Cortex of kidney (tissue), 1 donor: ENCODE measurements around the gene PACRG.

Experiments used
- DNase-seq: peaks from one replicate; lab custom pipeline; 2025; lab: John Stamatoyannopoulos, UW

The PACRG gene

DNA sequence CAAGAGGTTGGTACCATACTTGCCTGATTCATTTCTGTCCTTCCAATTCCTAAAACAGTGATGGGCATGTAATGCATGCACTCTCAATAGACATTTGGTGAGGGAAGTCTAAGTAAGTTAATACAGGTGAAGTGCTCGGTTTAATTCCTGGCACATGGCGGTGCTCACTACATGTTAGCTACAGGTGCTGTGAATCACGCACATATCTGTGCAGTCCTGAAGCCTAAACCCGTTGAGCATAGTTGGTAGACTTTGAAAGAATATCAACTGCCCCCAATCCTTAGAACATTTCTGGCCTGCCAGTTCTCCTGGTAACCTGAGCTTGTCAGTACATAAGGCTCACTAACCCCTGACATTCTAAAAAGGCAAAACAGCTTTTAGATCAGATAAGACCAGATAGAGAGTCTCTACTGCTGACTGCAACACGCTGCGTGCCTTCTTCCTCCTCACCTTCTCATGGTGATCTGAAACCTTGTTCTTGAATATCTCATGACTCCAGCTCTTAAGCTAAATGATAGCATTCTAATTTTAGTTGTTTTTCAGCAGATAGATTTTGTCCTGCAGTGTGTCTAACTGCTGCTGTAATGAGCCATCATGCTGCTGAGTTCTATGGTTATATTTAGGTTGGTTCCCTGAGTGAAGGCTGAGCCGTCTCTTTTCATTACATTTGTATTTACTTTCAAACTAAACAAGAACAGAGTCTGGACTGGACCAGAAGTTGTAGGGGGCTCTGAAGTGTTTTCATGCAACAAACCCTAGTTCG lies 358.3 kb downstream of the PACRG start:
- no peak for DNase-seq

DNA sequence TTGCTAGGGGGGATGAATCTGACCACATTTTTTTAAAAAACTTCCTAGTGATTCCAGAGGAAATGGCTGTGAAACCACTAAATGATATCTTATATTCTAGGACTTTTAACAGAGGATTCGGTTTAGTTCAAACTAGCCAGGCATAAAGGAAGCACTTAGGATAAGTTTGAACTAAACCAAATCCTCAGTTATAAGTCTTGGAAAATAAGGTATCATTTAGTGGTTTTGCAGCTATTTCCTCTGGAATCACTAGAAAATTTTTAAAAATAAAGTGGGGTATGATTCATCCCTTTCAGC lies 358.8 kb downstream of the PACRG start:
- DNase-seq: no peak

DNA sequence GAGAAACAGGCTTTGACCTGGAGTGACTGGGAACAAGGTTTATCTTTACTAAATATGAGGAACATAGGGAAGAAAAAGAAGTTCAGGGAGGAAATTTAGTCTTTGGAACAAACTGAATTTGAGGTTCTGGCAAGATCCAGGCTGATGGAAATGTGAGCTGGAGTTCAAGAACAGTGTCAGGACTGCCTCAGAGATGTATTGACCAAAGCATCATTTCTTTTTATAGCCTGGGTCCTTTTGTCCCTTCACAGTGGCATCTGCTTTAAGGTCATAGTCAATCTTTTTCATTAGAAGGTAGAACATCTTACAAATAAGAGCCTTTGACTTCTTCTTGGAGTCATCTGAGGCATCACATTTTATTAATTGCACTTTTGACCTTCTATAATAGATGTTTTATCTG lies 360.2 kb downstream of the PACRG start:
- DNase-seq: no peak

GRCh38 chr6:163092876-163093275 lies 365.1 kb downstream of the PACRG start:
- DNase-seq: no peak

GRCh38 chr6:163094881-163095280 lies 367.1 kb downstream of the PACRG start:
- DNase-seq: no peak

GRCh38 chr6:163095401-163095800 lies 367.6 kb downstream of the PACRG start:
- no peak for DNase-seq

- no peak for DNase-seq
Measured at GRCh38 chr6:163098827-163099479, 371.2 kb downstream of the PACRG start.

DNA sequence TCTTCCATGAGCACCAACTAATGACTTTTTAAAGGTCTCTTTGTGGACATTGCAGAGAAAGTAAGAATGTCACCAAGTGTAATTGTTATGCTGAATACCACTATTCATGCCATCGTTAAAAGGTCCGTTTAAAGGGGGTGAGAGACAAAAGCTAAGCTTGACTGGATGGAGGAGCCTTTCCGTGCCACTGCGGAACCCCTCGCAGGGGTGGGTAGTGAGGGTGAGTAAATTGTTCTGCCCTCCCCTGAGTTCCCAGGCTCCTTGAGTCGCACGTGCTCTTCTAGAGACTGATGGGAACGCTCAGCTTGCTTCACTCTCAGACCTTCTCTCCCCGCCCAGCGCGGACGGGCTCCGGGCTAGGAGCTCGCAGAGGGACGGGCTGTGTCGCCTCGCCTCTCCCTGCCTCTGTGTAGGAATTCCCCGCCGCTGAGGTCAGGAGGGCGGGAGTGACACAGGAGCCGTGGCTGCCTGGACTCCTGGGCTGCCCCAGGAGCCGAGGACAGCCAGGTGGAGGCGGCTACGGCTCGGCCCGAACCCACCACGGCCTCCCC lies 371.9 kb downstream of the PACRG start:
- DNase-seq: no peak

DNA sequence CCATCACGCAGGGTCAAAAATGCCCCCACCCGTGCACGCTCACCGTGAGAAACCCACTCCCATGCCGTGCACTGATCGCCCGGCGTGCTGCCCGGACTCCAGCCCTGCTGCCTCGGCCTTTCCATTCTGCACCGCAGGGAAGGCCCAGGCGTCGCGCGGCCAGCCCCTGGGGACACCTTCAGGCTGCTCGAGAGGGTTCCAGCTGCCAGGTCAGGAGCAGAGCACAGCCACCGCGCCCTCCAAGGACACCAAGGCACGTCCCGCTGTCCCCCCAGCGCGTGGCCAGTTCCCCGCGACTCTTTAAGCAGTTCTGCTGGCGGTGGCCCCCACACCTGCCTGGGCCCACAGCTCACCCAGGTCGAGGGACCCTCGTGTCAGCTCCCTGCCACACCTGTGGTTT lies 372.5 kb downstream of the PACRG start:
- DNase-seq: no peak

DNA sequence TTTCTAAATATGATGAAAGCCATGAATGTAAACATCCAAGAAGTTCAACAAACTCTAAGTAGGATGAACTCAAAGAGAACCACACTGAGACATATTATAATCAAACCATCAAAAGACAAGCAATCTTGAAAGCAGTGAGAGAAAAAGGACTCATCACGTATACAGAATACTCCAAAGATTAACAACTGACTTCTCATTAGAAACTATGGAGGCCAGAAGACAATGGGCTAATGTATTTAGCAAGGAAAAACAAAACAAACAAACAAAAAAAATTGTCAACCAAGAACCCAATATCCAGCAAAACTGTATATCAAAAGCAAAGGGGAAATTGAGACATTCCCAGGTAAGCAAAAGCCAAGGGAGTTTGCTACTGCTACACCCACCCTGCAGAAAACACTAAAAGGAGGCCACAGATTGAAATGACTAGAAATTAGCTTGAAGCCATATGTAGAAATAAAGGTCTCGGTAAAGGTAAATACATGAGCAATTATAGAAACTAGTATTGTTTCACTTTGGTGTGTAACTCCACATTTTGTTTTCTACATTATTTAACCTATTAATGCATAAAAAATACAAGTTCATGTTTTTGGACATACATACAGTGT lies 385.7 kb downstream of the PACRG start:
- no peak for DNase-seq

DNA sequence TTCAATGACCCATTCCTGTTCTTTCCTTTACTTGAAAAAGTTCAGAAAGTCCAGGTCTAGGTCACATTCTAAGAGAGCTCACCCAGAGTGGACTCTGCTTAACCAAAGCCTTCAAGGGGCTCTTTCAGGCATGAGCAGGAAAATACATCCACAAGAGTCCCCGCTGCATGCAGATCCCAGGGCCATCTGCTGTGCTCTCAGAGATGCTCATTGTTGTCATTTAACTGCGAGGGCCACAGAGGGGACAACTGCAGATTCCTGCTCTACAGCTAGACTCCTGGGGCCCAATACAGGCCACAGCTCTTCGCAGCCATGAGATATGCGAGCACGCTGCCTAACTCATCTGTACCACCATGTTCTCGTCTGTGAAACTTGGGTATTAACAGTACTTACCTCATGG lies 391.2 kb downstream of the PACRG start:
- DNase-seq: no peak

GRCh38 chr6:163120223-163120622 lies 392.4 kb downstream of the PACRG start:
- DNase-seq: no peak

GRCh38 chr6:163121270-163121669 lies 393.5 kb downstream of the PACRG start:
- no peak for DNase-seq

- no peak for DNase-seq
Measured at GRCh38 chr6:163122365-163122764, 394.6 kb downstream of the PACRG start.

DNA sequence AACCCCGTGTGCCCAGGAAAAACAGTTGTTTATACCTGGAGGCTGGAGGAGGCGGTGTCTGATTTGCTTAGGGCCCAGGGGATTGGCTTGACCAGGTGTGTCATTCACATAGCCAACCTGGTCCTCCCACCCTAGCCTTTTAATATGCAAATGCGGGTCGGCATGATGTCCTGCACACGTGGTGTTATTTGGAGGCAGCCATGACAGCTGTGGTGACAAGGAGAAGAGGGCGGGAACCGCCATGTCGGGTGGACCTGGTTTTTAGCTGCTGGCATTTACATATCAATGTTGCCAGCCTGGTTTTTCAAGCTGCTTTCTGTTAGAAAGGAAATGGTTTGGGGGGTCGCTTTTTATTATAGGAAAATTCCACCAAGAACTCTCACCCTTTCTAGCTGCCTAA lies 395.3 kb downstream of the PACRG start:
- no peak for DNase-seq

DNA sequence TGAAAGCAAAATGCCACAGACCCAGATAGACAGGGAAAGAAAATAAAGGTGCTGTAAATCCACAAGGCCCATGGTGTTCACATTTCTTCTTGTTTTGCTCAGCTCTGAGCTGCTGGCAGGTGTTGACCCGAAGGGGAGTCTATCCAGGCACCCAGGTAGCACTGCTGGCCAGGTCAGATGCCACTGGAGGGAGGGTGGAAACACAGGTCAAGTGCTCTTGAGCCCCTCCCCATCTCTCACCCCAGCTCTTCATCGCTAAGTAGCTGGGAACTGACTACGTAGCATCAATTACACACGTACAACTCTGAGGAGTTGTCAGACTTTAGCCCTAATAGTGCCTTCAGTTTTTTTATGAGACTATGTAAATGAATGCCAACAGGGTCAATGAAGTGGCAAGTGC lies 399.0 kb downstream of the PACRG start:
- no peak for DNase-seq

DNA sequence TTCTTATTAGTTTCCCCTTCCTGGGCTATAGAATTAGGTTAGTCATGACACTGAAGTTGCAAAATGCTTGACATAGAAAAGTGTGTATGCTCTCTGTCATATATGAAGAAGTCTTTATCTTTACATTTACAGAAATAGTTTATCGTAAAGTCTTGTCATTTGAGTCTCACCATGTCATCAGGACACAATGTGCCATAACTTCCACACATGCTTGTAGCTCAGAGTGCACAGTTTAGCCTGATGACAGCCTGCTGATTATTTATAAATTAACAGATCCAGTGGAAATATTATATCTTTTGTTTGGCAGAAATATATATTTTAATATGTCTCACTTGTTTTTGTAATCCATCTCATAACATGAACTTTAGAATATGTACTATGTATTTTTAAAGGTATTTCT lies 399.8 kb downstream of the PACRG start:
- DNase-seq: no peak

- DNase-seq: no peak
Measured at GRCh38 chr6:163128324-163128723, 400.6 kb downstream of the PACRG start.

DNA sequence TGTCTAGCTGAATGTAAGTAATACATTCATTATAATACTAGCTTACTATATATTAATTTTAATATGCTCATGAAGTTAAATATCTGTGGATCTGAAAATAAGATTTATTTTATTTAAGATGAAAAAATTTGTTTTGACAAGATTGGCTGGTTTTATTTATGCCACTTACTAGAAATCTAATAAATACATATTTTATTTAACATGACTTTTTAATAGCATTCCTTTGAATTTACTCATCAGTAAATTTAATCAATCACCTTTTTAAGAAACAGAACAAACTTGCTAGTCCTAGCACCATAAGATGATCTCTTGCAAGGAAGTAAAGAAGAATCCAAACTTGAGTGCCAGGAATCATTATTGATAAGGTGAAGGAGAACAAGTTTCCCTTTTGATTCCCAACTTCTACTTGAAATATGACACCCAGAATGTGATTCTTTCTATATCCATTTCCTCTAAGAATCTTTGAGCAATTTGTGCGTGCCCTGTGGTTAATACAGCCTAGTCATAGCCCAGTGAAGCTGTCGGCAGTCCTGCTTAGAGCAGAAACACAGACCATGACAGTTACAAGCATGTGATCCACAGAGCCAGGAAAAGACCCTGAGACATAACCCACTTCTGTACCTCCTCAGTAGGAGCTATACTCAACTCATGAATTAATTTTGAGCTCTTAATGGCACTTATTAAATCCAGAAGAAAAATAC lies 404.4 kb downstream of the PACRG start:
- no peak for DNase-seq

DNA sequence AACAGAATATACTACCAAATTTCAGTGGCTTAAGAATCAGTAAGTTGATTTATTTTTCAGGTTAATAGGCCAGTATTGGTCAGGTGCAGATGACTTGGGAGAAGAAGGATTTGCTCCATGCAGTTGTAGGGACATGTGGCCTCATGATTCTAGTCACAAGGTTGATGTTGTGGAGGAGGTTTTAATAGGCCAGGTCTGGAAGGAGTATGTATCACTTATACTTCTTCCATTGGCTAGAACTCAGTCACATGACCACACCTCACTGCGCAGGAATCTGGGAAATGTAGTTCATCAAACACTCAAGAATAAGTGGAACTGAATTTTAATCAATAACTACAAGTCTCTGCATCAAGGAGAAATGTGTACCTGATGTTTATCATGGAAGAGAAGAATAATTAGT lies 405.2 kb downstream of the PACRG start:
- no peak for DNase-seq

- DNase-seq: no peak
Measured at GRCh38 chr6:163133691-163134090, 405.9 kb downstream of the PACRG start.

- DNase-seq: no peak
Measured at GRCh38 chr6:163136681-163137397, 409.1 kb downstream of the PACRG start.
